SU-DHL-6 (cell line): ENCODE measurements around the gene SRD5A3.

Source experiments
- H2AFZ ChIP-seq: fragments of 200-600 bp; sonication (generic); 2 replicates; pipeline ENCODE4 v1.6.1; 2014; ENCODE audit warnings: low read depth, mild to moderate bottlenecking, moderate library complexity, mixed read lengths, antibody characterized with exemption, low read length; ENCODE audit not compliant: severe bottlenecking
- H3F3A ChIP-seq: fragments of 200-600 bp; shearing (Covaris generic); 2 replicates; pipeline ENCODE4 v1.6.0; 2016; ENCODE audit warnings: antibody characterized with exemption, mild to moderate bottlenecking; ENCODE audit not compliant: insufficient read depth
- H3K27ac ChIP-seq: fragments of 200-600 bp; sonication (generic); 2 replicates; pipeline ENCODE4 v1.5.1; 2016; ENCODE audit warnings: low read depth, mild to moderate bottlenecking, low read length, moderate library complexity, mixed read lengths
- H3K27me3 ChIP-seq: fragments of 200-600 bp; sonication (generic), shearing (Covaris generic); 2 replicates; pipeline ENCODE4 v1.6.0; 2014; ENCODE audit warnings: mild to moderate bottlenecking, low read length
- H3K36me3 ChIP-seq: fragments of 200-600 bp; sonication (generic); 2 replicates; pipeline ENCODE4 v1.6.1; 2014; ENCODE audit warnings: mild to moderate bottlenecking, low read length, mixed read lengths
- H3K4me2 ChIP-seq: fragments of 300-600, 200-600 bp; shearing (Covaris generic), sonication (generic); 2 replicates; pipeline ENCODE4 v1.6.0; 2014; ENCODE audit warnings: low read length, low read depth, mild to moderate bottlenecking; ENCODE audit not compliant: poor library complexity, severe bottlenecking
- H3K4me3 ChIP-seq: fragments of 200-600 bp; sonication (generic); 2 replicates; pipeline ENCODE4 v1.5.1; 2014; ENCODE audit warnings: antibody characterized with exemption, low read length, mild to moderate bottlenecking, mixed read lengths; ENCODE audit not compliant: insufficient read depth, poor library complexity, severe bottlenecking
- H3K79me2 ChIP-seq: fragments of 200-600 bp; sonication (generic); 2 replicates; pipeline ENCODE4 v1.6.1; 2014; ENCODE audit warnings: mild to moderate bottlenecking, low read length, moderate library complexity; ENCODE audit not compliant: insufficient read depth
- H3K9ac ChIP-seq: fragments of 200-600 bp; sonication (generic); 2 replicates; pipeline ENCODE4 v1.7.0; 2014; ENCODE audit warnings: mild to moderate bottlenecking, low read length
- H3K9me2 ChIP-seq: fragments of 200-600 bp; sonication (generic); replicated peaks from 2 replicates; pipeline ENCODE4 v1.6.1; 2014; ENCODE audit warnings: low read length; ENCODE audit not compliant: insufficient read depth
- H3K9me3 ChIP-seq: fragments of 200-600 bp; sonication (generic); 2 replicates; pipeline ENCODE4 v1.6.1; 2014; ENCODE audit warnings: low read length, mixed read lengths; ENCODE audit not compliant: insufficient read depth
- H4K20me1 ChIP-seq: fragments of 200-600 bp; sonication (generic); 2 replicates; pipeline ENCODE4 v1.6.1; 2014; ENCODE audit warnings: low read depth, mild to moderate bottlenecking, antibody characterized with exemption, low read length, moderate library complexity, mixed read lengths
- EZH2phosphoT487 ChIP-seq: fragments of 200-600 bp; sonication (generic), shearing (Covaris generic); conservative IDR thresholded peaks from 2 replicates; pipeline ENCODE4 v1.6.1; 2018; ENCODE audit warnings: mild to moderate bottlenecking, antibody characterized with exemption, low read length, moderate library complexity, mixed read lengths
- TF ChIP-seq, protein P1 (sequence below): fragments of 200-600 bp; sonication (generic); IDR thresholded peaks from one replicate; pipeline ENCODE4 v1.5.1; 2017; ENCODE audit warnings: antibody characterized with exemption, mild to moderate bottlenecking, low read length, moderate library complexity; ENCODE audit not compliant: insufficient read depth, poor library complexity, severe bottlenecking

The SRD5A3 gene

DNA sequence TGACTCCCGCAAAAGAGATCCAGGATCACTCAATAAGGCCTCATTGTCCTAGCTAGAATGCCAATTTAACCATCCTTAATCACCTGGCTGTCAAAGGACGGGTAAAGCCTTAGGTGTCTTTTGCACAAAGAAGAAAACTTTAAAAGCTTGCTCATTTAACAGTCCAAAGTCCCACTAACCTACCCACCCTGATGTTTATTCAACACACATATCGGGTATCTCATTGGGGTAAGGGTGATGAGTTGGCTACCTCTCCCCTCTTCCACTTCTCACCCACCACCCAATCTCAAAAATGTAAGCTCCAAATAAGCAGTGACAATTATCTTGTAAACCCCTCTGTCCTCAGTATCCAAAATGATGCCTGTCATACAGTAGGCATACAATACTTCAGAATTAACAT lies 988 bp upstream of the SRD5A3 start:
- Histone ChIP-seq H3K9me3 (no peaks in the 10 kb centered on the region), H3K4me2 (no peak overlapping the region), H3K79me2 (no peaks in the 10 kb centered on the region; the same call in 1 of the 2 replicates), H3K9ac (no peak overlapping the region), H3K36me3 (no peaks in the 10 kb centered on the region), H3K9me2 (no peaks in the 10 kb centered on the region), H4K20me1 (no peaks in the 10 kb centered on the region), H2AFZ (no peak overlapping the region), H3K27me3 (no peaks in the 10 kb centered on the region), H3K4me3 (no peak overlapping the region), H3K27ac (no peak overlapping the region), H3F3A (peaks cover 7% of the 10 kb centered on the region; the same call in 1 of the 2 replicates)
- no peak for TF ChIP-seq EZH2phosphoT487
- TF ChIP-seq, protein P1, sequence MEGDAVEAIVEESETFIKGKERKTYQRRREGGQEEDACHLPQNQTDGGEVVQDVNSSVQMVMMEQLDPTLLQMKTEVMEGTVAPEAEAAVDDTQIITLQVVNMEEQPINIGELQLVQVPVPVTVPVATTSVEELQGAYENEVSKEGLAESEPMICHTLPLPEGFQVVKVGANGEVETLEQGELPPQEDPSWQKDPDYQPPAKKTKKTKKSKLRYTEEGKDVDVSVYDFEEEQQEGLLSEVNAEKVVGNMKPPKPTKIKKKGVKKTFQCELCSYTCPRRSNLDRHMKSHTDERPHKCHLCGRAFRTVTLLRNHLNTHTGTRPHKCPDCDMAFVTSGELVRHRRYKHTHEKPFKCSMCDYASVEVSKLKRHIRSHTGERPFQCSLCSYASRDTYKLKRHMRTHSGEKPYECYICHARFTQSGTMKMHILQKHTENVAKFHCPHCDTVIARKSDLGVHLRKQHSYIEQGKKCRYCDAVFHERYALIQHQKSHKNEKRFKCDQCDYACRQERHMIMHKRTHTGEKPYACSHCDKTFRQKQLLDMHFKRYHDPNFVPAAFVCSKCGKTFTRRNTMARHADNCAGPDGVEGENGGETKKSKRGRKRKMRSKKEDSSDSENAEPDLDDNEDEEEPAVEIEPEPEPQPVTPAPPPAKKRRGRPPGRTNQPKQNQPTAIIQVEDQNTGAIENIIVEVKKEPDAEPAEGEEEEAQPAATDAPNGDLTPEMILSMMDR, result no peak

GRCh38 chr4:55346851-55347255 lies 811 bp downstream of the SRD5A3 start:
- peak overlapping the region; percentile 77 for H3K9ac ChIP-seq
- peaks cover 7% of the 10 kb centered on the region; the same call in 1 of the 2 replicates for H3F3A ChIP-seq
- no peaks in the 10 kb centered on the region for H3K9me3 ChIP-seq
- peak overlapping the region; percentile 93 for H2AFZ ChIP-seq
- TF ChIP-seq, protein P1, result no peak
- TF ChIP-seq EZH2phosphoT487, result no peak
- no peaks in the 10 kb centered on the region for H3K36me3 ChIP-seq
- H4K20me1 ChIP-seq, result no peaks in the 10 kb centered on the region
- no peaks in the 10 kb centered on the region for H3K9me2 ChIP-seq
- H3K79me2 ChIP-seq, result no peaks in the 10 kb centered on the region; the same call in 1 of the 2 replicates
- peak overlapping the region; percentile 84 for H3K4me2 ChIP-seq
- peak overlapping the region; percentile 70 for H3K27ac ChIP-seq
- peak overlapping the region; percentile 62 for H3K4me3 ChIP-seq
- no peaks in the 10 kb centered on the region for H3K27me3 ChIP-seq

DNA sequence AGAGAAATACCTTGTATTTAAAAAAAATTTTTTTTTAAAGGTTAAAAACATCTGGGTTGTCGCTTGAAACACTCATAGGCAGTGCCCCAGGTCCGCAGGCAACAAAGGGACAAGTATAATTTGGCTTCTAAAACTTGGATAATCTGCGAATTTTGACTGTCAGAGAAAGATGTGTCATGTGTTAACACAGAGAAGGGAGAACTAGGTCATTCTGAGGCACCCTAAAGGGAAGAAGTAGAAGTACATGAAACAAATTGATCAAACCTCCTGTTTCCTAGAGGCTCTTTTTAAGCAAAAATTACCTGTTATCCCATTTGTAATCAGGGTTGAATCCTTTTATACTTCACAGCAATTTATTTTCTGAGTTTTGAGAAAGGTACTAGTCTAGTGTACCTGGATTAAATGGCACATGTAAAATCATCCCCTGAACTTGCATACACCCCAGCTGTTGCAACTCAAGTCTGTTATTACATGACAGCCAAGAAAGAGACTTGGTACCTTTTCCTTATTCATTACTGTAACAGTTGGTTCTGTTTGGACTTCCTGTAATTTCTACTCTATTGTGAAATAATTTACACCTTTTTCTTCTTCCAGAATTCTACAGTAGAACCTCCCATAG lies 1.7 kb downstream of the SRD5A3 start:
- Histone ChIP-seq H4K20me1 (no peaks in the 10 kb centered on the region), H3K9me3 (no peaks in the 10 kb centered on the region), H3F3A (peaks cover 7% of the 10 kb centered on the region; the same call in 1 of the 2 replicates), H3K79me2 (no peaks in the 10 kb centered on the region; the same call in 1 of the 2 replicates), H3K36me3 (no peaks in the 10 kb centered on the region), H3K4me2 (peak overlapping the region; percentile 84), H3K27ac (no peak overlapping the region), H3K9me2 (no peaks in the 10 kb centered on the region), H2AFZ (no peak overlapping the region), H3K27me3 (no peaks in the 10 kb centered on the region), H3K9ac (no peak overlapping the region), H3K4me3 (no peak overlapping the region)
- no peak for TF ChIP-seq EZH2phosphoT487
- TF ChIP-seq, protein P1, result no peak
